RPMI7951 (cell line): ENCODE data around the gene SLC31A1. TPM values are rescaled to one million over a fixed set of nuclear protein-coding genes. Genes with fewer than 3 reads are reported as not detected.
"Not testable (repeated sequence)": the region's sequence is repeated elsewhere in the genome, so short reads cannot be mapped to it uniquely, and the experiment has no call there.

ENCODE experiments used
- DNase-seq: peaks from one replicate; pipeline ENCODE4 v3.0.0-alpha.2; 2012; ENCODE audit warnings: low read depth
- total RNA-seq: library from RNA; depleted of rRNA; stranded (reverse); fragments of >200 nt; shearing (Covaris generic); gene quantifications from 2 replicates; pipeline ENCODE4 v1.2.3, GENCODE V29; 2014

SLC31A1 gene
- total RNA-seq, 1 experiment from 2014 or later = 14.9 TPM

DNA sequence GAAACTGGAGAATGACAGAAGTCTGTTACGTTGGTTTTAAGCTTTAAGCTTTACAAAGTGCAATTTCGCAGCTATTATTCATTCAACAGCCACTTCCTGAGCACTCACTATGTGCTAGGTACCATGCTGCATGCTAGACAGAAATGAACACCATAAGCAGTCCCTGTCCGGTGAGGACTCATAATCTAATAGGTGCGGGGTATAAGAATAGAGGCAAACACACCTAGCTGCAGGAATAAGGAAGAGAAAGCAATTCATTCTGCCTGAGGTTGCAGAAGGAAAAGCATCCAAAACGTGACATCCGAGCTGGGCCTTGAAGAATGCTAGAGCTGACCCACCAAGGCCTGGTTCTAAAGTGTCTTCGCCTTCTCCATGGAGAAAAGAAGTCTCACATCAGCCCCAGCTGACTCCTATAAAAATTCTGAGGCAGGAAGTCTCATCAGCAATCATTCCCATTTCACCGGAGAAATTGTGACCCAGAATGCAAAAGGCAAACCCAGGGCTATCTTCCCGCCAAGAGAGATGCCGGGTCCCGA is 809 bp upstream of the SLC31A1 start:
- DNase-seq = peak; percentile 2

DNA sequence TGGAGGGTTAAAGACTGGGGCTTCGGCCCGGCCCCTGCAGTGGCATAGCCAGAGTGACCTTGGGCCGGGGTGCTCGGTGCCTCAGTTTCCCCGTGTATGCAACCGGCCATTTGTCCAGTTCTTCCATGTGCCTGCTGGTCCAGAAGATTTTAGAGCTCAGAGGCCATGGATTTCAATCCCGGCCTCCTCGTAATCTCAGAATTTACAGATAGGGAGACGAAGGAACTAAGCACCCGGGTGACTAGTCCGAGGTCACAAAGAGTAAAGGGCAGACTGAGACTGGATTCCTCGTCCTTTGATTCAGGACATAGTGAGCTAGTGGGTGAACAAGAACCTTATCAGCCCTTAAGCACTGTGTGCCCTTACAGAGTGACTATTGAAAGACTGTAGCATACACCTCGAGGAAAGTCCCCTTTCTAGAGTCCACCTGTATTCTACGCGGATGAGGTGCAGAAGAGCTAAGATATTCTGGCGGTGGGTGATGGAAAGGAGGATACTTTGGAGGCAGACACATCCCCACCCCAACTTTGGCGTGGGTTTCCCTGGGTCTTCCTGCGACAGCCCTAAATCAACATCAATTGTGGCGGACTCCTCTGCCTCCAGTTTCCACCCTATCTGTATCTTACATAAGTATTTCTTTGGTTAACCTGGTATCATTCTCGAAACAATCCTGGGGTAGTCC is 597 bp downstream of the SLC31A1 start:
- no peak for DNase-seq

DNA sequence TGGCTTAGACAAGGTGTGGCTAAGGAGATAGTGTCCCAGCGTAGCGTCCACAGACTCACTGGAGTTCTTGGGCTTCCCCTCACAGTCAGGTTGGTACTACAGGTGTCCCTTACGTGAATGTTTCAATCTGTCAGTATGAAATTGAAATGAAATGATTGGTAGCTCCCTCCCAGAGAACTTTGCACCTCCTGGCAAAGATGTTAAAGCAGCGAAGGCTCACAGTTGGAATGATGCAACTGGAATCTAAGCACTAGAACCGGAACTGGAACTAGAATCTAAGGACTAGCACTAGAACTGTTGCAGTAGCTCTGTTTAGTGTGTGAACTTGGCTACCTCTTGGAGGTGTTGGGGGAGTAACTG is 1.1 kb downstream of the SLC31A1 start:
- peak; percentile 19 for DNase-seq

DNA sequence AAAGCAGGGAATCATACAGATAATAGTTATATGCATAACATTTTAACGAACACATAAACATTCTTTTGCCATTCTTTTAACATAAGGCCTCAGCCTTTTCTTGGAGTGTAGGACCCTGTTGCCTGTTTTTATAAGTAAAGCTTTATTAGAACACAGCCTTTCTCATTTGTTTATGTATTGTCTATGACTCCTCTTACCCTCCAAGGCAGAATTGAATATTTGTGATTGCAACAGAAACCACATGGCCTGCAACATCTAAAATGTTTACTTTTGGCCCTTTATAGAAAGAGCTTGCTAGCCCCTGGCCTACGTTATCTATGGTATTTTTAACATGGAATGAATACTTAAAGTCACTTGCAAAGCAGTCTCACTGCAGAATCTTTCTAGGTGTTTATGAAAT is 2.6 kb downstream of the SLC31A1 start:
- DNase-seq = peak; percentile 30

DNA sequence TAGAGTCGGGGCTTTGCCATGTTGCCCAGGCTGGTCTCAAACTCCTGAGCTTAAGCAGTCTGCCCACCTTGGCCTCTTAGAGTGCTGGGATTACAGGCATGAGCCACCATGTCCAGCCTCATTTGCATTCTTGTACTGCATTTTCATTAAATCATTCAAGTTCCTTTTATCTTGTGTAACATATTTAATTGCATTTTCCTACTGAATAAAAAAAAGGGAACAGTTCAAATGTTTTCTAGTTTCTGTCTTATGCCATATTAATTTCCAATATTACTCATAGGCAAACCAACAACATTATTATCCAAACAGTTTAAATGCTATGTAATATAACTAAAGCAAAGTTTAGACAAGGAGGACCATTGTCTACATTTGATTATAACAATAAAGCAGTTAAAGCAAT is 6.1 kb downstream of the SLC31A1 start:
- DNase-seq = no peak

DNA sequence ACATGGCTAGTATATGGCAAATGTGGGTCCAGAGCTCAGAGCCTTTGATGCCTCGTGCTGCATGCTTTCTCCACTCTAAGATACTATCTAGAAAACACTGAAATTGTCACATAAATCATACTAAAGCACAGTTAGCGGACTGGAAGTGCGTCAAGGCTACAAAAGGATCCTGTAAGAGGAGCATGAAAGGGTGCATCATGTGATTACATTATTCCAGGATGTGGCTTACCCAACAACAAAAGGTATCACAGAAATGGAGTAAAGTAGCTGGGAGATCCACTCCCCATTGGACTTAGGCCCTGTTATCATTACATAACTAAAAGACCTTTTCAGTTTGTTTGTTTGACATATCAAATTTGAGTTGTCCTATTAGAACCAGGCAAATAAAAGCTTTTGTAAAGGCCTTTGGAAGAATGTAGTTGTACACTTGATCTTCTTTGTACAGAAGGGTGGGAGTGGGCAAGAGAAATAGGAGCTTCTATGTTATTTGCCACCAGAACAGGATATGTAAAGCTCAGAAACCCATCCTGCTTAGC is 6.9 kb downstream of the SLC31A1 start:
- no peak for DNase-seq

DNA sequence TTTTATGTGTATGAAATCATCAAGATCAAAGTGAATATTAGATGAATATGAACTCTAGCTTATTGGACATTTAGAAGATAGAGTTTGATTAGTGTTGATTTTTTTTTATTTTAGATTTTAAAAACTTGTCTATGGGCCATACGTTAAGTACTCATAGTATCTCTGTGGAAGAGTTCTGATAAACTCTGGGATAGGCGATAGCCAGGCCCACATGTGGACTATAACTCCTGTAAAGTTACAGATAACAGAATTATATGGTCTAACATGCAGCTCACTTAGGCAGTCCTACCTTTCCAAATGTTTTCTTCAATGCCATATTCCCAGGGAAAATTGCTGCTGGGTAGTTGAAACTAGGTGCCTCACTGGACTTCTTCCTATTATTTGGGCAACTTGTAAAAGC is 10.4 kb downstream of the SLC31A1 start:
- DNase-seq = no peak

DNA sequence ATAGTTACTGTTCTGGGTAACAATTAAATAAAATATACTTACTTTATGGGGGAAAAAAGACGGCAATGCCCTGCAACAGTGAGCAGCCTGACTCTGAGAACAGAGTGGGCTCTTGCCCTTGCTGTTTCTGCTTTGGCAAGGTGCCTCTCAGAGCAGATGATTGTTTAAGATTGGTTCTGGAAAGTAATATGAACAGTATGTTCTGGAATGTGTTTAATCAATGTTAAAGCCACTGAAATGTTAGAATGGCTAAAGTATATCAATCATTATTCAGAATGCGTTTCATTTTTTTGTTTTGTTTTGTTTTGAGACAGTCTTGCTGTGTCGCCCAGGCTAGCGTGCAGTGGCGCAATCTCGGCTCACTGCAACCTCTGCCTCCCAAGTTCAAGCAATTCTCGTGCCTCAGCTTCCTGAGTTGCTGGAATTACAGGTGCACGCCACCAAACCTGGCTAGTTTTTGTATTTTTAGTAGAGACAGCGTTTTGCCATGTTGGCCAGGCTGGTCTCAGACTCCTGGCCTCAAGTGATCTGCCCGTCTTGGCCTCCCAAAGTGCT is 14.4 kb downstream of the SLC31A1 start:
- not testable (repeated sequence) for DNase-seq

DNA sequence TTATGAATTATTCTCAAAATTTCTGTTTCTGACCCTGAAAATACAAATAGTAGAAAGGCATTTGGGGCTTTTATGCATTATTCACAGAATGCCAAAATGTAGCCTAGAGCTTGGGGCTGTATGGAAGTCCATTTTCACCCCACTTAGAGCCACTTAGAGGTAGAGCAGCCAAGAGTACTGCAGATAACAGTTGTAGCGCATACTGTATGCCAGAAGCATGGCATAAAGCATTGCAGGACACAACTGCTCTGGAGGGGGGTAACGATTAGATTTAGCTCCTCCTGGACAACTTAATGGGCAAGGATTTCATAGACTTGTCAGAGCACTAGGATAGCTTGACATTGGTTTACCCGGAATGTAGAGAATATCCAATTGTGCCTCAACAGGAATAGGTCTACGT is 15.7 kb downstream of the SLC31A1 start:
- no peak for DNase-seq

DNA sequence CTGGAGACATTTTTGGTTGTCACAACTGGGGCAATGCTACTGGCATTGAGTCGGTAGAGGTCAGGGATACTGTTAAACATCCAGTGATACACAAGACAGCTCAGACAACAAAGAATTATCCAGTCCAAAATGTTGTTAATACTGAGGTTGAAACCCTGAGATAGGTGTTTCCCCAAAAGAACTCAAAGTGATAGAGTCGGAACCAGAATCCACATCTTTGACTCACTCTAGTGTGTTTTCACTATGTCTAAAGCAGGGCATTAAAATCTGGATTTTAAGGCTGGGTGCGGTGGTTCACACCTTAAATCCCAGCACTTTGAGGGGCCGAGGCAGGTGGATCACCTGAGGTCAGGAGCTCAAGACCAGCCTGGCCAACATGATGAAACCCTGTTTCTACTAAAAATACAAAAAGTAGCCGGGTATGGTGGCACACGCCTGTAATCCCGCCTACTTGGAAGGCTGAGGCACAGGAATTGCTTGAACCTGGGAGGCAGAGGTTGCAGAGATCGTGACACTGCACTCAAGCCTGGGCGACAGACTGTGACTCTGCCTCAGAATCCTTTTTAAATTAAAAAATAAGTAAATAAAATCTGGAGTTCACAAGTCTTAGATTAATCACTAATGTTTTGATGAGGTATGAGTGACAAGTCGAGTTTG is 17.0 kb downstream of the SLC31A1 start:
- DNase-seq = no peak

DNA sequence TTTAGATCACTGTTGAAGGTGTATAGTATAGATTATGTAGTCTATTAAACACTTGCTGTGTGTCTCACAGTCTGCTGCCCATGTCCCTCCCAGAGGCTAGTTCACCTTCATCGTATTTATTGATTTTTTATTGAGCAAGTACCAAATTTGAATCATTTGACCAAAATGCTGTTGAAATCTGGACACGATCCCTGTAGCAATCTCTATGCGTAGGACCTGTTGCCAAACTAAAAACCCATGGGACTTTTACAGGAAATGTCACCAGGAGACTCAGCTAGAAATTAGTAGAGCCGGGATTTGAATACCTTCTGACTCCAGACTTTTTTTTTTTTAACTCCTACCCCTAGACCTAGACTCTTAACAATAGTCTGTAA is 17.5 kb downstream of the SLC31A1 start:
- DNase-seq = no peak

DNA sequence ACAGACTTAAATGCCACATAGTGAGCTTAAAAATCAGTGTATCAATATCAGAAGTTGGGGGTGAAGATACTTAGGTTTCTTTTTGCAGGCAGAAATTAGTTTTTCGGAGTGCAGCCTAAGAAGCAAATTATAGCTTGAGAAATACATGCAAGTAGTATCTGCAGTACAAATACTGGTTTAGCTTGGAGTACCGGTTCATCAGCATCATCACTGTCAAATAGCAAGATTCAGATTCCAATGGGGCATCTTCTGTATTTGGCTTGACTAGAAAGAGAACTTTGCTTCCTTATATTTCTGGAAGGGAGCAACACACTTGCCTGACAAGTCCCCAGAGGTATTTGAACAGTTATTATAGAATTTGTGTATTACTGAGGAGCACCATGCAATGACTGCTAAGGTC is 19.8 kb downstream of the SLC31A1 start:
- DNase-seq = no peak

DNA sequence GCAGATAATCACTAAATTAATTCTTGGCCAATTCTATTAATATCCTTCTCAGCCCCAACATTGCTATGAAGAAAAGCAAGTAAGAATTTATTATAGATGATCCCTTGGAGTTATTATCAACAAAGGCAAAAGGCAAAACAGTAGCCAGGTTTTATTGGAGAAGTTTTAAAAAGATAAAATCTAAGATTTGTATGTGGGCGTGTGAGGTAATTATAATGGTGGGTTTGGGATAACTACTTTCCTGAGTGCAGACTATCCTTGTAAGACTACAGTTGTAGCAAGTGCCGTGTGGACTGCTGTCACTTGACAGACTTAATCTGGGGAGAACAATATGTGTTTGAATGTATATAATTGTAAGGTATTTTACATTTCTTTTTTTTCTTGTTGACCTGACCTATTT is 23.2 kb downstream of the SLC31A1 start:
- no peak for DNase-seq

DNA sequence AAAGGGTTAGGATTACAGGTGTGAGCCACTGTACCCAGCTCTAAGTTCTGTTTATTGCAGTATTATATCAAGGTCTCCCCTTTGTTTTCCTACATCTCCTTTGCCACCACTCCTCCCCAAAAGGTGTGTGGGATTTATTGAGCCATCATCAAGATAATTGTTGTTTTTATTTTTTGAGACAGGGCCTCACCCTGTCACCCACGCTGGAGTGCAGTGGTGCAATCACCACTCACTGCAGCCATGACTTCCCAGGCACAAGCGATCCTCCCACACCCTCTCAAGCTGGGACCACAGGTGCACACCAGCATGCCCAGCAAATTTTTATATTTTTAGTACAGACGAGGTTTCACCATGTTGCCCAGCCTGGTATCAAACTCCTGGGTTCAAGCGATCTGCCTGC is 24.6 kb downstream of the SLC31A1 start:
- DNase-seq = no peak

DNA sequence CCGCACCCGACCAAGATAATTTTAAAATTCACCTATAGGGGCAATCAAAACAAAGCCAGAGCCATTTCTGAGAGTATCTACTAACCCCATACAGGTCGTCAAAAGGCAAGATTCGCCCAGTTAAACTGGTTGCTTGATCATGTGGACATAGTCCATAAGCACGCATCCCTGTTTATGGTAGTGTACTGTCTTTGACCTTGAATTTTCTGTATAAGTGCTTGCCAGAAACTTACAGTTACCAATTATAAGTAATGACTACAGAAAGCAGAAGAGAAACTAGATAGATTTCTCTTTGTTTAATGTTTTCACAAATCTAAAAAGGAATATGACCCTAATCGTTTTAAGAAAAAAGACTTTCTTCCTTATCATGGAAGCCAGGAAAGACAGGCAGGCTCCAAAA is 25.6 kb downstream of the SLC31A1 start:
- no peak for DNase-seq

DNA sequence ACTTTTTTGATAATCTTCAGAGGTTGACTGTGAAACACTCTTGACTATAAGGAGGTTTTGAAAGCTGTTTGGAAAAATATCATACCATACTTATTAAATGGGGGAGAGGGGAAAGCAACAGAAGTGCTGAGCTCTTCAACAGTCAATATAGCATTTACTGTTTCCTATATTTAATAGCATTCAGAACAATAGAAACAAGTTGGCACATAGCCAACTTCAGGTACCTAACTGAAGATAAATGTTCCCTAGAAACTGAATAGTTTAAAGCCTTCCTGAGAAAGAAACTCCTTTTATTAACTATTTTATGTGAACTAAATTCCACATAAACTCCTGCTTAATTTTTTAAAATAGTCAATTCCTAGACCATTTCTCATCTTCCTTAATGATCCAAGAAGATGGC is 26.3 kb downstream of the SLC31A1 start:
- no peak for DNase-seq

DNA sequence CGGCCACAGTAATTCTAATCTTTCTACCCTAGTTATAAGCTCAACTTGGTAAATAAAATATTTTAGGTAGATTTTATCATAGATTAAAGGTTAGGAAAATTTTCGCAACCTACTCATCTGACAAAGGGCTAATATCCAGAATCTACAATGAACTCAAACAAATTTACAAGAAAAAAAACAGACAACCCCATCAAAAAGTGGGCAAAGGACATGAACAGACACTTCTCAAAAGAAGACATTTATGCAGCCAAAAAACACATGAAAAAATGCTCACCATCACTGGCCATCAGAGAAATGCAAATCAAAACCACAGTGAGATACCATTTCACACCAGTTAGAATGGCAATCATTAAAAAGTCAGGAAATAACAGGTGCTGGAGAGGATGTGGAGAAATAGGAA is 28.3 kb downstream of the SLC31A1 start:
- not testable (repeated sequence) for DNase-seq

DNA sequence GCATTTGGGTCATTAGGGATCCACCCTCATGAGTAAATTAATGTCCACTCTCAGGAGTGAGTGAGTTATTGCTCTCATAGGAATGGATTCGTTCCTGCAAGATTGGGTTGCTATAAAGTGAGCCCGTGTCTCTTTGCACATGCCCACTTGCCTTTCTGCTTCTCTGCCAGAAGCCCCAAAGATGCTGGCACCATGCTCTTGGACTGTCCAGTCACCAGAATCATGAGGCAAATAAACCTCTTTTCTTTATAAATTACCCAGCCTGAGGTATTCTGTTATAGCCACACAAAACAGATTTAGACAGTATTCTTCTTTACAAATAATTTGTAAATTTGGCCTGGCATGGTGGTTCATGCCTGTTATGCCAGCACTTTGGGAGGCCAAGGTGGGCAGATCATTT is 29.5 kb downstream of the SLC31A1 start:
- no peak for DNase-seq

DNA sequence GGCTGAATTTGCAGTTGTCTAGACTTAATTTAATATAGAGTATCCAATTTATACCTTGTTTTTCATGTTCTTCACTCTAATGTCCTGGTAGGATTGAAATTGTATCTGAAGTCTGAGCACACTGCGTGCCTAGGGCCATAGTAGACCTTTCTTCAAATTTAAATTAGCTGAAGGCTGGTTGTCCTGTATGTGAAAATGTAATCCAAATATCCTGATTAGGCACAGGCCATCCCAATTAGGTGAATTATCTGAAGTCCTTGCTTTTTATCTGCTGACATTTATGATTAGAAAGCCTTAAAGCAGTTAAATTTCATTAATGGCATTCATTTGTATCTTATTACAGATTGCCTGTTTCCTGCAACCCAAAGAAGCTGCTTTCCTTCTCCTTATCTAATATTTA is 33.6 kb downstream of the SLC31A1 start:
- DNase-seq = no peak

DNA sequence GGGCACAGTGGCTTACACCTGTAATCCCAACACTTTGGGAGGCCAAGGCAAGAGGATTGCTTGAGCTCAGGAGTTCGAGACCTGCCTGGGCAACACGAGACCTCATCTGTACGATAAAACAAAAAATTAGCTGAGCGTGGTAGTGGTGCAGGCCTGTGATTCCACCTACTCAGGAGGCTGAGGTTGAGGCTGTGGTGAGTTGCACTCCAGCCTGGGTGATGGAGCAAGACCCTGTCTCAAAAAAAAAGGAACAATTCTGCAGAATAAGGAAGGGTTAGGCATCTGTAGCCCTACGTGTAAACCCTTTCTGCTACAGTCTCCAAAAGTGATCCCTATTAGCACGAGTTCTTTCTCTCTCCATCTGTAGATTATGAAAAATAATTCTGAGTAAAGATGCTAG is 34.1 kb downstream of the SLC31A1 start:
- no peak for DNase-seq

DNA sequence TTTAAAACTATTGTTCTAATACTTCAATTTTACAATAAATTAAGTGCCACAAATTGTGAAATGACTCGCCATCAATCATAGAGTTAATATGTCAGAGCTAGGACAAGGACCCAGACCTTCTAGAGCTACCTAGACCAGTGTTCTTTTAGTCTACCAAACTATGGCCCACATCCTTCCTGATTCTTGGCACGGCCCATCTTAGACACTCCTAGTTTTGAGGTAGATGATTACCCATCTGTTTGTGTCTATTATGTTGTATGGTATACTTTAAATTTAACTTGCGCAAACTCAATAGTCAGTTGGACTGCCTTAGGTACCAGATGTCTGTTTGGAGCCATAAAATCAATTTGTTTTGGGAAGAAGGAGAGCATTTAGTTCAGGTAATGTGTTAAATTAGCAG is 36.5 kb downstream of the SLC31A1 start:
- no peak for DNase-seq

DNA sequence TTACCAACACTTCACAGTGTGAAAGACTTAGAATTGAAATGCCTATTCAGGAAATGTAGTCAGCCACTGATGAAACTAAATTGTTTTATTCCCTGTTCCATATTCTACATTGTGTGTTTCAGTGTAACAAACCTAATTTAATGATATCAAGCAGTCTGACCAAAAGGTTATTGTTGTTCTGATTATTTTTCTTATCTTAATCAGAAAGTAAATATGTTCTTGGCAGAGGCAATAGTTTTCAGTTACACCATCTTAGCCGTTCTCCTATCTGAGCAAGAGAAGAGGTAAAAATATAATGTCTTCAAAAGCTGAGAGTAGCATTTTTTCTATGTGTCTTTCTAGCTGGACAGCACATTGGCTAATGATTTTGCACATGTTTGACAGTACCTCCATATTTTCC is 36.9 kb downstream of the SLC31A1 start:
- no peak for DNase-seq
